ENCODE data around the gene SLF2.
A peak's percentile ranks its signal among the peaks of the same experiment; 100 is the strongest.

The SLF2 gene

DNA sequence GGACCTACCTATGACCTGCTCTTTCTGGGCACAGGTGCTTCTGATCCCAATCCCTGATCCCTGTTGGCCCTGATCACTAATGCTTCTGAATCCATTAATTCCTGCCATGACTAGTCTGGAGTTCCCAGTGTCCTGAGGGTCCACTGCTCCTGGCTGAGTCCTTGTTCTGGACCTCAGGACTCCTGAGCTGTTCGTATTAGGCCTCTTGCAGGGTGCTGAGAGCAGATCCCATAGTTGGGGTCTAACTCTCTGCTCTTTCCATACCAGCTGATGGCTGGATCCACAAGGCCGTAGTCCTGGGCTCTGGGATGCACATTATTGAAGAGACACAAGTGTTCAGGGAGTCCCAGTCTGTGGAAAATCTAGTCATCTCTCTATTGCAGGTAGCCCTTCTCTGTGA is 67.5 kb downstream of the SLF2 start:
- no peak for DNase-seq (ENCODE audit: low read depth in 2 of 2)

DNA sequence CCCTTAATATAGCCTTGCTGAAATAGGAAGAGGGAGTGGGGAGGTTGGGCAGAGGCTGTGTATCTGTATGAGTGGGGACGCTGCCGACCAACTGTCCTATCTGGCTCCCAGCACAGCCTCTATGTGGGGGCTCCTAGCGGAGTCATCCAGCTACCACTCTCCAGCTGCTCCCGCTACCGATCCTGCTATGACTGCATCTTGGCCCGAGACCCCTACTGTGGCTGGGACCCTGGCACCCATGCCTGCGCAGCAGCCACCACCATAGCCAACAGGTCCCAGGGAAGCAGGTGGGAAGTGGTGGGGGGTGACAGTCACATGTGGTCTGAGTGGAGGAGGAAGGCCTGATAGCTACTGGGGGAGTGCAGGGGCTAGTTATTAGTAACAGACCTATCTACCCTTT is 67.9 kb downstream of the SLF2 start:
- DNase-seq (ENCODE audit: low read depth in 2 of 2): no peak

DNA sequence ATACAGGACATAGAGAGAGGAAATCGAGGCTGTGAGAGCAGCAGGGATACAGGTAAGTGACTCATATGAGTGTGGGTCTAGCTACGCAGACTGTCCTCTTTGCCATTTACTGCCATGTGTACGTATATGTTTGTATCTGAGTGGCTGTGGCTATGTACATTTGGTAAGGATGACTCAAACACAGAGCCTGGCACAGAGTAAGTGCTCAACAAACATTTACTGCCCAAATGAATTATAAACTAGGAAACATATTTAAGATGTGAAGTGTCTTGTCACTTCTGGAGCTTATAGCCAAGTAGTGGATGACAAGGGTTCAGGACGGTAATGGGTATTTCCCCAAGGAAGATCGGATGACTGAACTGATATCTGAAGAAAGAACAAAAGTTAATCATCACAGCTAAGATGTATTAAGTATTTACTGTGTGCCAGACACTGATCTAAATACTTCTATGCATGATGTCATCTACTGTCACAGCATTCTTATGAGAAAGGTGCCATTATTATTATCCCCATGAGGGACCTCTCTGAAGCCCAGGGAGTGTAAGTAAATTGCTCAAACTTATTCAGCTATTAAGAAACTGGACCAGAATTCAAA is 68.5 kb downstream of the SLF2 start:
- DNase-seq (ENCODE audit: low read depth in 2 of 2): no peak

DNA sequence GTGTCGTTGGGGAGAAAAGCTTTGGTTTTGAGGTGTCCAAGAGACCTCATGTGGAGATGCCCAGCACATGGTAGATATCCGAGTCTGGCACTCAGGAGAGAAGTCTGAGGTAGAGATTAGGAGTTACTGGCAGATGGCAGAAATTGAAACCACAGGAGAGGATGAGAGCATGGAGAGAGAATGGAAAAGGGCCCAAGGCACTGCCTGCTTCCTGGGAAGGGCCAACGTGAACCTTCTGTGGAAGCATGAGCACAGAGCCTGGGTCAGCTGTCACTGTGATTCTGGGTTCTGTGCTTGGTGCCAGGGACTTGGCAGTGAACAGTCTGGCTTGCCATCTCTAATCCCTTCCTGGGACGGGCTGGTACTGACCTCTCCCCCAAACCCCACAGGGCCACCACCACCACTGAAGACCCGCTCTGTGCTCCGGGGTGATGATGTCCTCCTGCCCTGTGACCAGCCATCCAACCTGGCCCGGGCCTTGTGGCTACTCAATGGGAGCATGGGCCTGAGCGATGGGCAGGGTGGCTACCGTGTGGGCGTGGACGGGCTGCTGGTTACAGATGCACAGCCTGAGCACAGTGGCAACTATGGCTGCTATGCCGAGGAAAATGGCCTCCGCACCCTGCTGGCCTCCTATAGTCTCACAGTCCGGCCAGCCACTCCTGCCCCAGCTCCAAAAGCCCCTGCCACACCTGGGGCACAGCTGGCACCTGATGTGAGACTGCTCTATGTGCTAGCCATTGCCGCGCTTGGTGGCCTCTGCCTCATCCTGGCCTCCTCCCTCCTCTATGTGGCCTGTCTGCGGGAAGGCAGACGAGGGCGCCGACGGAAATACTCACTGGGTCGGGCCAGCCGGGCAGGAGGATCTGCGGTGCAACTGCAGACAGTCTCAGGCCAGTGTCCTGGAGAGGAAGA is 70.4 kb downstream of the SLF2 start:
- no peak for DNase-seq (ENCODE audit: low read depth in 2 of 2)

DNA sequence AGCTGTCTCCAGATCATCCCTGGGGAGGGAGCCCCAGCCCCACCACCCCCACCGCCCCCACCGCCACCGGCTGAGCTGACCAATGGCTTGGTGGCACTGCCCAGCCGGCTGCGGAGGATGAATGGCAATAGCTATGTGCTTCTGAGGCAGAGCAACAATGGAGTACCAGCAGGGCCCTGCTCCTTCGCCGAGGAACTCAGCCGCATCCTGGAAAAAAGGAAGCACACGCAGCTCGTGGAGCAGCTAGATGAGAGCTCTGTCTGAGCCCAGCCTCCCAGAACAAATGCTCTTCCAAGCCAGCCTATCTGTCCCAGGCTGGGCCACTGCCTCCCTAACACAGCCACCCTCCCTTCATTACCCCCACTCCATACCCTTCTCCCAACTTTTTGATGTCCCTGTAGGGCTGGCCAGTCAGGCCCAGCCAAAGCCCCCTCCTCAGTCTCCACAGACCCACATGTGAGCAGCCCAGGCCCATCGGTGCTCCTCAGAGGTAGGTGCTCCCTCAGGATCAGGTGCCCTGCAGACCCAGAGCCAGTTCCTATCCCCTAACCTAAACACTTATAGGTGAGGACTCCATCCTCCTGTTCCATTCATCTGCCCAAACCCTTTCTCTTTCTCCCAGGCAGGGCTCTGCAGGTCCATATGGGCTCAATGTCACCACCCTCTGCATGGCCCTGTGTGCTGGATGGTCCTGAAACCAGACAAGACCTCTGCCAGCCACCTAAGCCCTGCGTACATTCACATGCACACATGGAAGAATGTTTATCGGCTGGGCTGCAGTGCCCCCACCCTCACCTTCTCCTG is 71.3 kb downstream of the SLF2 start:
- DNase-seq (ENCODE audit: low read depth in 2 of 2): no peak

DNA sequence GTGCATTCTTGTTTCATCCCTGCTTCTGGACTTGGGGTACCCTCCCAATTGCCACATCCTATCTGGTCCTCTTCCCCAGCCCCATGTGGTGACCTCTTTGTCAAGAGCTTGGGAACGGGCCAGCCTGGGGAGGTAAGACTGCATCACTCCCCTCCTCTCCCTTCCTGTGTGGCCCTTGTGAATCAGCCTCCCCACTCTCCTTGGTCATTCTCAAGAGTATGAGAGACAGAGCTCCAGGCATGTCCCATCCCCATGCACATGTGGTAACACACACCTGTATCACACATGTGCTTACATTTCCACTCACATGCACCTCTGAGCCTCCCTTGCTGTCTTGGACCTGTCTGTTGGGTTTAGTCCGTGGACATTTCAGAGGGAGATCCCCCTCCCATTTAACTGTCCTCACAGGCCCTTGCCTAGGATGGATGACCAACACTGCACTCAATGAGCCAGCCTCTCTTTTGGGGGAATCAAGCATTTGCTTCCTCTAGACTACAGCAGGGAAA is 72.0 kb downstream of the SLF2 start:
- DNase-seq (ENCODE audit: low read depth in 2 of 2): no peak

DNA sequence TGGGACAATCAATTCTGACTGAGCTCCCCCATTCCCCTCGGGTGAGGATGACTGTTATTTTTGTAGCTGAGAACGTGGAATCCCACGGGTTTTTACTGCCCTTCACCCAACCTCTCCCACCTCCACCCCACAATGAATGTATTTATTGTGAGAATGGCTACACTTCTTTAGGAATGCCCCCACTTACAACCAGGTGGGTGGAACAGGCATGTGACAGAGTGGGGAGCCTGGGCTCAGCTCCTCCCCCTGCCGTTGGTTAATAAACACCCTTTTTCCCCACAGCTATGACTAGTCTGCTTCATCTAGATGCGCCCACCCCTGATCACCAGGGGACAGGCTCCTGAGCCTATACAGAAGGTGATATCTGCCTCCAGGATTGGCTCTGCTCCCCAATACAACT is 72.6 kb downstream of the SLF2 start:
- DNase-seq (ENCODE audit: low read depth in 2 of 2): no peak

DNA sequence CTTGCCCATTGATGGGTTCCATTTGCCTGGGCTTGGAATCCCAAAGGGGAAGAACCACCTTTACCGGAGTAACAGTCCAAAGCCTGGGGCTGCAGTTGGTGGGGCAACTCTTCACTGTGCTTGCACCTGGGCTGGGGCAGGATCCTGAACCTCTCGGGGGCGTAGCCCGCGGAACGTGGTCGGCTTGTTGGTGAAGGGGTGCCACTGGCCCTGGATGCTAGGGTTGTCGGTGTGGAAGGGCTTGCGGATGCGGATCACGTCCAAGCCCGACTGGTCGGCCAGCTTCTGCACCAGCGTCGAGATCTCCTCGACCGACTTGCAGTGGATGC is 73.8 kb downstream of the SLF2 start:
- no peak for DNase-seq (ENCODE audit: low read depth in 2 of 2)

DNA sequence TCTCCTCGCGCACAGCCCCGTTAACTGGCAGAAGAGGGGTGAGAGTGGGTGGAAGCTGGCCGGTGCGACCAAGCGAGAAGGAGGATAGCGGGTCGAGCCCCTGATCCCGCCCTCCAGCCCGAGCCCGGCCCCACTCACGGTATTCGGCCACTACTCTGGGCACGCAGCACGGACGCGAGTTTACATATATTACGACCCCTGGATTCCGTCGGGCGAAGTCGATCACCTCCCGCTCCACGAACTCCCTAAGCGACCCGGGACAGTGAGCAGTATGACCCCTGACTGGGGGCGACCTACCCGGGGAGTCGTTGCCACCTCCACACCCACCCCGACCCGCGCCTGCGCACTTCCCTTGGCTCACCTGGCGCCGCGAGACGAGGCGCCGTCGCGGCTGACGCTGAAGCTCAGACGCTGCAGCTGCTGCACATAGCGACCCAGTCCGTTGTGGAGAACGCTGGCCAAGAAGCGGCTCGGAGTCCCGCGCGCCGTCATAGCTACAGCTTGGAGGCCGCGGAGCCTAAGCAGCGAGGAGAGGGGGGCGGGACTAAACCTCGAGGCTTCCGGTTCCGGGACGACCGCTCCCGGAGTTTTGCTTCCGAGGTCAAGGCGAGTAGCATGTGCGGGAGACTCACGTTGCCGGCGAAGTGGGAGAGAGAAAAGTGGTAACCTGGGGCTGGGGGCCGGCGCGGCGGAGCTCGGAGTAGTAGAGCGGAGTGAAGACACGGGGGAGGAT is 74.4 kb downstream of the SLF2 start, which contains the start of the genes MRPL43 and TWNK:
TSS of gene MRPL43 (minus strand) at position 546 of the 733 bp plus-strand sequence. CDS start at position 492, 54 bp downstream.
TSS of gene TWNK (plus strand) at position 592 of the 733 bp plus-strand sequence. CDS start 668 bp downstream, outside the sequence.
- DNase-seq (ENCODE audit: low read depth in 2 of 2): peak; percentile 78 to 79

DNA sequence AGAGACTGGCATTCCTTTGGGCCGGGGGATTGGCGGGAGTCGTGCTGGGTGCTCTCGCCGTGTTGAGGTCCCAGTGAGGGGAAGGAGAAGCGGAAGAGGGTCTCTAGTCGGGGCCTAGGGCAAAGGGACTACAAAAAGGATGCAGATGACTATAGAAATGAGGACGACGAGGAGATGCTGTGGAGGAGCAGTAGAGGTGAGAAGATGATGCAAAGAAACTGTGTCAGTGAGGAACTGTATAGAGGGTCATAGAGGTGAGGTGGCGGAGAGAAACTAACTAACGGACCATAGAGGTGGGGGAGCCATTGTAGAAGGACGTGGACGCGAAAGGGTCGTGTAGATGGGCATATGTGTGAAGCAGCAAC is 74.9 kb downstream of the SLF2 start:
- no peak for DNase-seq (ENCODE audit: low read depth in 2 of 2)

DNA sequence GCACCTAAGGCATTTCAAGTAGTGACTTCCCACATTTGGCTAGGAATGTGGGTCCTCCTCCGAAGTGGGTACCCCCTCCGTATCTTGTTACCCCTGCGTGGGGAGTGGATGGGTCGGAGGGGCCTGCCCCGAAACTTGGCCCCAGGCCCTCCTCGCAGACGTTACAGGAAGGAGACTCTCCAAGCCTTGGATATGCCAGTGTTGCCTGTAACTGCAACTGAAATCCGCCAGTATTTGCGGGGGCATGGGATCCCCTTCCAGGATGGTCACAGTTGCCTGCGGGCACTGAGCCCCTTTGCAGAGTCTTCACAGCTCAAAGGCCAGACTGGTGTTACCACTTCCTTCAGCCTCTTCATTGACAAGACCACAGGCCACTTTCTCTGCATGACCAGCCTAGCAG is 75.4 kb downstream of the SLF2 start:
- no peak for DNase-seq (ENCODE audit: low read depth in 2 of 2)

DNA sequence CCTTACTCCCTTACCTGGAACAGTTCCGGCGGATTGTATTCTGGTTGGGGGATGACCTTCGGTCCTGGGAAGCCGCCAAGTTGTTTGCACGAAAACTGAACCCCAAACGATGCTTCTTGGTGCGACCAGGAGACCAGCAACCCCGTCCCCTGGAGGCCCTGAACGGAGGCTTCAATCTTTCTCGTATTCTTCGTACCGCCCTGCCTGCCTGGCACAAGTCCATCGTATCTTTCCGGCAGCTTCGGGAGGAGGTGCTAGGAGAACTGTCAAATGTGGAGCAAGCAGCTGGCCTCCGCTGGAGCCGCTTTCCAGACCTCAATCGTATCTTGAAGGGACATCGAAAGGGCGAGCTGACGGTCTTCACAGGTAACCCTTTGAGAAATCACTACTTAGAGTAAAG is 76.3 kb downstream of the SLF2 start:
- DNase-seq (ENCODE audit: low read depth in 2 of 2): no peak

DNA sequence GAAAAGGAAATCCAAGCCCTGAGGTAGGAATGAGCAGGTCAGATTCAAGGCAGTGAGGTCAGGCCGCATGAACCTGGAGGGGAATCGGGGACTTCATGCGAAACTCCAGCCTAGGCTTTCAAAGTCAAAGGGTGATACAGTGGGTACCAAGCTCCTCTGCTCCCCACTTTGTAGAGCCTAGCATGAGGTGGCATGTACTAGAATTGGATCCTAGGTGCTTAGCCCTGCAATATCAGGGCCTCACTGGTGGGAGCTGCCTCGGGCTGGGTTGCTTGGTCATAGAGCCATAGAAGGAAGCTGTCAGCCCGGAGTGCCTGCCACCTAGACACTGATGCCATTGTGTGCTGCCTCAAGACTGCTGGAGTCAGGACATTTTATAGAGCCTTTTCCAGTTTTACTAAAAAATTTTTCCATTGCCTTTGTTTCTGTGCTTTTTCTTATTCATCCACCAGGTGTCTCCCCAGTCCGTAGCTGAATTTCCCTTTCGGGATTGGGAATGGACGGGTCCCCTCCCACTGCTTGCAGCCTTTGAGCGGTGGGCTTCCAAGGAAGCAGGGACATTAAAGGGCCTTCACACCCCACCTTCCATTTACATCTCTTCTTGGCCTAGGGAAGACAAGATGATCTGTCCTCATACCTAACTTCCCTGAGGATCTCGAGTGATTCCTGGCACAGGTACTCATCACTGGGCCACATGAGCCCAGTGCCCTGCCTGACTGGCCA is 81.4 kb downstream of the SLF2 start:
- DNase-seq (ENCODE audit: low read depth in 2 of 2): no peak

DNA sequence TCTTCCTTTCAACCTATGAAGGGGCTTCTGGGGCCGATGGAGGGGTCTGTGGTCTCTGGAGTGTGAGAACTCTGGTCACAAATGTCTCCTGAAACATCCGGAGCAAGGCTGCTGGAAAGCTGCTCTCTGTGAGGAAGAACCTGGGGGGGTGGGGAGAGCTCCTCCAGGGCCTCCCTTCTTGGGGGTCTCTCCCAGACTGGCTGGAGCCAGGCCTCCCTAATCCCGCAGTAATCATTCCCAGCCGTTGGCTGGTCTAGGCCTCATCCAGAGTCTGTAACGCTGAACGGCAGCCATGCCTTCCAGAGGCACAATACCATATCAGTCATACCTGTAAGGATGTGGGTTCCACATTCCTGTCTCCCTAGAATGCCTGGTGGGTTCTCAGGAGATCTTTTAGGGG is 82.4 kb downstream of the SLF2 start:
- no peak for DNase-seq (ENCODE audit: low read depth in 2 of 2)

DNA sequence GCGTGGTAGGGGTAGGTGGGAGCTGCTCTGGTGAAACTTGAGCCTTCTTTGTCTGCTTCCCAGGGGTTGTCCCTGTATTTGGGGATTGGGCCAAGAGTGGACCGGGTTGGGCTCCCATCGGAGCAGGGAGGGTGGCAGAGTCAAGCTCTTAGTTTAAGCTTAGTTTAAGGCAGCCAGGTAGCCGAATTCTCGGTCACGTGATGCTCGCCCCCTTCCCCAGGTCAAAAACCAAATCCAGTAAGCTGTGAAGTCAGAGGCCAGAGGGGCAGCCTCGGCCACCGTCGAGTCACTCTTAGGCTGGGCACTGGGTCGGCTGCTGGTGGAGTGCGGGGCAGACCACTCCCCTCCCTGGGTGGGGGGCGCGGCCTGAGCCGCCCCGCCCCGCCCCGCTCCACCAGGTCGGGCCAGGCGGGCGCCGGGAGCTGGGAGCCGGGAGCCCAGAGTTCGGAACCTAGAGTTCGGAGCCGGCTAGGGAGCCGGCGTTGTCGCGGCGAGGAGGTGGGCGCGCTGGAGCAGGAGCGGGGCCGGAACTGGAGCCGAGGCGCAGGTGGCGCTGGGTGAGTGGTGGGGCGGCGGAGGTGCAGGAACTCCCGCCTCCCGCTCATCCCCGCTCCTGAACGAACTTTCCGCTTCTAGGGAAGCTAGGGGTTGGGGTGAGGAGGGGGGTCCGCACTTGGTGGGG is 84.1 kb downstream of the SLF2 start:
- DNase-seq (ENCODE audit: low read depth in 2 of 2): peak in 1 of 2 donors; percentile 40

DNA sequence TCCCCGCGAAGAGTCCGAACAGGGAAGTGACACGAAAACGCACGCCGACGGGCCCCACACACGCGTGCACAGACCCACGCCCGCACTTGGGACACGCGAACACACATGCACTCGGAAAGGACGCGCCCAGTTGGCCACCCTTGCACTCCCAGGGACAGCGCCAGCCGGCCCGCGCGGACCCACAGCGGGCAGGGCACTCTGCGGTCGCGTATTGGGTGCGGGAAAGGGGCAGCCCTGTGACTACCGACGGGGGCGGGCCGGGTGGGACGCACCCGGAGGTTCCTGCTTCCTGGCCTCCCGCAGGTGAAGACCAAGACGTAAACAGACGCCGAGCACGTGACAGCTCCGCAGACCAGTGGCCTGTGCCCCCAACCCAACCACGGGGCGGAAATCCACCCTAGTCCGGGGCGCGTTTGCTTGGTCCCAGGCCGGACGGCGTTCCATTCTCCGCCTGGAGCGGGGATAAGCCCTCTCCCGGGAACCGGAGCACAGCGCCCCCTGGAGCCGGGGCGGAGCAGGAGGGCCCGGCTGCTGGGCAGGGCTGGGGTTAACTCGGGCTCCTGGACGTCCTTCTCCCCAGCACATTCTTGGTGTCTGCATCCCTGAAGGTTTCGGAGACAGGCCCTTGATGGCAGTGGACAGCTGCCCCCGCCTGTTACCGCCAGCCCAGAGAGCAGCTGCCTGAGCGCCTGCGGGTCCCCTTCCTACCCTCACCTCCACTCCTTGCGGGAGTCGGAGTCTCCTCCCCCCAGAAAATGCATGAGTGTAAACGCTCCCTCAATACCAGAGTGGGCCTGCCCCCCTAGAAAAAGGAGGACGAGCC is 84.8 kb downstream of the SLF2 start:
- peak; percentile 55 to 66 for DNase-seq (ENCODE audit: low read depth in 2 of 2)

DNA sequence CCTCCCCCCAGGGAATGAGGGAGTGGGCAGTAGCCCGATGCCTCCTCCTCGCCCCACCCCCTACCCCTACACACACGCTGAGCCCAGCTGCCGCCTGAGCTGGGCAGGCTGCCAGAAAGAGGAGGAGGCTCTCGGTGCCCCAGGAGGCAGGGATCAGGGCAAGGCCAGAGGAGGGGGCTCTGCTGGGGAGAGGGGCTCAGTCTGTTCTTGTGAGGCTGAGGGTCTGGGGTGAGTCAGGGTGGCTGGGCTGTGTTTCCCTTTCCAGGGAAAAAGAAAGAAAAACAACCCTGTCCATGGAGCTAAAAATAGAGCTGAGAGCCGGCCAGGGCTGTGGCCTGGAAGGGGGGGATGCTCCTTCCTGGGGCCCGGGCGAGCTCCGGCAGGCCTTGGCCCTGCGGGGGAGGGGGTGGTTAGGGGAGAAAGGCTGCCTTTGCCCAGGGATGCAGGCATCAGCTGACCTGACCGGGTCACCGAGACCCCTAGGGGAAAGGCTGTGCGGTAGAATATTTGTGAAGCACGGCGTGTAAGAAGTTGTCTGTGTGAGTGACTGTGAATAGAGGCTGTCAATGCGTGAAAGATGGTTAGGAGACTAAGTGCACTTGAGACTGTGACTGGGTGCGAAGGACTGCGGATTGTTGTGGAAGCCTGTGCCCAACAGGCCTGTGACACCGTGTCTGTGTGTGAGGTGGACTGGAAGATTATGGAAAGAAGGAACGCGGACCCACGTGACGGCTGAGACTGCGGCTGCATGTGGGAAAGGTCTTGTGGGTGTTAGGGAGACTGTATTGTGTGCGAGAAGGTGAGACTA is 85.6 kb downstream of the SLF2 start:
- DNase-seq (ENCODE audit: low read depth in 2 of 2): peak; percentile 55 to 58

DNA sequence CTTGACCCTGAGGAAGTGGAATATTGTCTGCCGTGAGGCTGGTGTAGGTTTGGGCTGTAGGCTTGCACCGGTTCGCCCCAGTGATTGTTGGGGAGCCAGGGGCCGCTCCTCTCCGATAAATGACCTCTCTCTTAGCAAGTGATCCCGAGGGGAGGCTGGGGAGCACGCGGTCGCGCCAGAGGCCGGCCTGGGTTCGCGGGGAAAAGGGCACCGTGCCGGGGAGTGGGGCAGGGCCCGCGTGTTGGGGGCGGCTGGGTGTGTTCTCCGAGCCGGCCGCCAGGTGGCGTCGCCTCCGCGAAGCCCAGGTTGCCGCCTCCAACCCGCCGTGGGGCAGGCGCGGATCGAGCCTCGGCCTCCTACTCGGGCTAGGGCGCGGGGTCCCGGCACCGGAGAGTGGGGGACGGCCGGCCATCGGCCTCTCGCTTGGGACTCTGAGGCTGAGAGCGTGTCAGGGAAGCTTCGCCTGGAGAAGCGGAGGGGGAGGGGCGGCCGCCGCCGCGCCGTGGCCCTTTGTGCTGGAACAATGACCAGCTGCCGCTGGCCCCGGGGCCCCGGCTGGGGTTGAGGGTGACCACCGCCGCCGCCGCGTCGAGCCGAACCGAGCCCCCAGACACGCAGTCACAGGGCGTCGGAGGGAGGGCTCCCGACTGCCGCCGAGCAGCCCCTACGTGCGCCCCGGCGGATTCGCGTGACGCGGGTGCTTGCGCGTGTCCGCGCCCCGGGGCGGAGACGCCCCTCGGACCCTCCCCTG is 86.4 kb downstream of the SLF2 start:
- DNase-seq (ENCODE audit: low read depth in 2 of 2): peak; percentile 67 to 74
